WTC11 (cell line): ENCODE data around the gene PARD3B. TPM values are rescaled to one million over a fixed set of nuclear protein-coding genes. Genes with fewer than 3 reads are reported as not detected.

ENCODE experiments used
- ATAC-seq: fragments of 200-7000 bp; cut with Tn5 transposase; 2 replicates; pipeline ENCODE4 v1.10.0; 2021; ENCODE audit warnings: mild to moderate bottlenecking, moderate library complexity
- CTCF ChIA-PET: fragments of 300-600 bp; sonication (Branson Sonifier 250); formaldehyde crosslinking; loops from one replicate; lab custom pipeline; 2021; ENCODE audit warnings: antibody characterized with exemption; lab: Charles Lee
- POLR2A ChIA-PET: fragments of 350-600 bp; sonication (Branson Sonifier 250); formaldehyde crosslinking; loops from one replicate; lab custom pipeline; 2021; ENCODE audit warnings: antibody characterized with exemption; lab: Charles Lee
- DNase-seq: peaks from one replicate; pipeline ENCODE4 v3.0.0; 2021; ENCODE audit warnings: low spot score
- H3K27ac Mint-ChIP-seq: 2 replicates; pipeline ENCODE4 v1.8.0; 2021; ENCODE audit warnings: mixed read lengths
- H3K27me3 Mint-ChIP-seq: 2 replicates; pipeline ENCODE4 v1.8.0; 2021; ENCODE audit warnings: low read depth, mild to moderate bottlenecking, moderate library complexity, mixed read lengths
- H3K36me3 Mint-ChIP-seq: 2 replicates; pipeline ENCODE4 v1.8.0; 2021; ENCODE audit warnings: mixed read lengths
- H3K4me1 Mint-ChIP-seq: 2 replicates; pipeline ENCODE4 v1.8.0; 2022; ENCODE audit warnings: mixed read lengths
- H3K4me3 Mint-ChIP-seq: 2 replicates; pipeline ENCODE4 v1.8.0; 2021; ENCODE audit warnings: mild to moderate bottlenecking, moderate library complexity, mixed read lengths
- H3K9me3 Mint-ChIP-seq: 2 replicates; pipeline ENCODE4 v1.8.0; 2021; ENCODE audit warnings: mixed read lengths
- CBFB ChIP-seq: sonication (generic); formaldehyde crosslinking; IDR thresholded peaks from 2 replicates; pipeline ENCODE4 v1.8.1; 2022; ENCODE audit warnings: mild to moderate bottlenecking, low read depth, missing genetic modification reagents
- E2F5 ChIP-seq: sonication (generic); formaldehyde crosslinking; IDR thresholded peaks from 2 replicates; pipeline ENCODE4 v1.8.1; 2022; ENCODE audit warnings: mild to moderate bottlenecking, moderate library complexity, missing genetic modification reagents
- ETV6 ChIP-seq: sonication (generic); formaldehyde crosslinking; IDR thresholded peaks from 2 replicates; pipeline ENCODE4 v1.8.1; 2022; ENCODE audit warnings: mild to moderate bottlenecking, missing genetic modification reagents
- FOXJ3 ChIP-seq: sonication (generic); formaldehyde crosslinking; IDR thresholded peaks from 2 replicates; pipeline ENCODE4 v1.9.0; 2021; ENCODE audit warnings: missing genetic modification reagents, mild to moderate bottlenecking, borderline replicate concordance
- GTF2I ChIP-seq: fragments of 250-450 bp; sonication (Bioruptor Pico); conservative IDR thresholded peaks from 2 replicates; pipeline ENCODE4 v1.4.0; 2021; ENCODE audit warnings: mild to moderate bottlenecking
- HMGXB4 ChIP-seq: sonication (generic); formaldehyde crosslinking; IDR thresholded peaks from 2 replicates; pipeline ENCODE4 v1.8.1; 2023; ENCODE audit warnings: mild to moderate bottlenecking, moderate library complexity, missing genetic modification reagents
- IRF2 ChIP-seq: sonication (generic); formaldehyde crosslinking; IDR thresholded peaks from 2 replicates; pipeline ENCODE4 v1.8.0; 2022; ENCODE audit warnings: low read depth, missing genetic modification reagents, borderline replicate concordance
- JAZF1 ChIP-seq: fragments of 250-450 bp; sonication (Bioruptor Pico); IDR thresholded peaks from 2 replicates; pipeline ENCODE4 v1.9.0; 2021; ENCODE audit warnings: moderate library complexity, mild to moderate bottlenecking, inconsistent platforms
- JUN ChIP-seq: sonication (generic); formaldehyde crosslinking; IDR thresholded peaks from 2 replicates; pipeline ENCODE4 v1.8.0; 2023; ENCODE audit warnings: mild to moderate bottlenecking, missing genetic modification reagents
- MYBL2 ChIP-seq: sonication (generic); formaldehyde crosslinking; IDR thresholded peaks from 2 replicates; pipeline ENCODE4 v1.8.1; 2023; ENCODE audit warnings: mild to moderate bottlenecking, moderate library complexity, missing genetic modification reagents
- NFE2L1 ChIP-seq: sonication (generic); formaldehyde crosslinking; IDR thresholded peaks from 2 replicates; pipeline ENCODE4 v1.8.1; 2023; ENCODE audit warnings: missing genetic modification reagents
- NFYB ChIP-seq: sonication (generic); formaldehyde crosslinking; conservative IDR thresholded peaks from 2 replicates; pipeline ENCODE4 v1.8.0; 2022; ENCODE audit warnings: low read depth, missing genetic modification reagents
- OVOL2 ChIP-seq: fragments of 250-450 bp; sonication (Bioruptor Pico); IDR thresholded peaks from 2 replicates; pipeline ENCODE4 v1.9.0; 2021; ENCODE audit warnings: mild to moderate bottlenecking, borderline replicate concordance
- SOX15 ChIP-seq: fragments of 250-450 bp; sonication (Bioruptor Pico); IDR thresholded peaks from 2 replicates; pipeline ENCODE4 v1.9.0; 2021; ENCODE audit warnings: mild to moderate bottlenecking
- ZBTB21 ChIP-seq: sonication (generic); formaldehyde crosslinking; IDR thresholded peaks from 2 replicates; pipeline ENCODE4 v1.8.1; 2023; ENCODE audit warnings: mild to moderate bottlenecking, missing genetic modification reagents, borderline replicate concordance
- ZNF396 ChIP-seq: fragments of 250-450 bp; sonication (Bioruptor Pico); IDR thresholded peaks from 2 replicates; pipeline ENCODE4 v1.8.0; 2021; ENCODE audit warnings: mild to moderate bottlenecking, moderate library complexity, borderline replicate concordance
- ZNF423 ChIP-seq: fragments of 250-450 bp; sonication (Bioruptor Pico); IDR thresholded peaks from 2 replicates; pipeline ENCODE4 v2.1.2; 2022; ENCODE audit warnings: mild to moderate bottlenecking, moderate library complexity
- total RNA-seq: library from RNA; stranded (reverse); gene quantifications from 3 replicates; pipeline ENCODE4 v1.2.3, GENCODE V29; 2021
- TF ChIP-seq, protein P1 (sequence below): sonication (generic); formaldehyde crosslinking; conservative IDR thresholded peaks from 2 replicates; pipeline ENCODE4 v1.8.1; 2022; ENCODE audit warnings: mild to moderate bottlenecking, missing genetic modification reagents
- TF ChIP-seq, protein P2 (sequence below): fragments of 250-450 bp; sonication (Bioruptor Pico); IDR thresholded peaks from 2 replicates; pipeline ENCODE4 v1.9.0; 2021; ENCODE audit warnings: mild to moderate bottlenecking, borderline replicate concordance
- TF ChIP-seq, protein P3 (sequence below): fragments of 250-450 bp; sonication (Bioruptor Pico); conservative IDR thresholded peaks from 2 replicates; pipeline ENCODE4 v1.9.0; 2021; ENCODE audit warnings: mild to moderate bottlenecking
- TF ChIP-seq, protein P4 (sequence below): sonication (generic); formaldehyde crosslinking; IDR thresholded peaks from 2 replicates; pipeline ENCODE4 v1.8.1; 2023; ENCODE audit warnings: mild to moderate bottlenecking, missing genetic modification reagents

PARD3B gene
- total RNA-seq, 1 experiment from 2014 or later: 5.6 TPM

DNA sequence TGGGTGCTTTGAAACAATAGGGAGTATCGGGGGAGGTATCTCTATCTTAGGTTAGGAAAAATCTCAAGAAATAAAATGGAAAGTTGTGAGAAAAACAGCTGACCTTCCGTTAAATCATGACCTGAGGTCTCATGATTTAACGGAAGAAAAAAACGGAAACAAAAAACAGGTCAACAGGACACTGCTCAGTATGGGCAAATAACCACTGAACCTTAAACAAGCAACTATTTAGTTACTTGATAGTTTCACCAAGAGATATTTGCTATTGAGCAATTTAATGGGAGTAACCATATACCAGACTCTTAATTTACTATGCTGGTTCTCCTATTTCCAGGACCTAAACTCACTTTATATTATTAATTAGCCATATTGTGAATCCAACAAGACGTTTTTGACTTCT is 150.8 kb downstream of the PARD3B start:
- ATAC-seq (no peak), DNase-seq (no peak)
- H3K9me3 Mint-ChIP-seq: peaks cover 8% of the 10 kb centered on the region
- H3K27me3 Mint-ChIP-seq: no peaks in the 10 kb centered on the region
- CTCF ChIA-PET: no interaction called here
- H3K36me3 Mint-ChIP-seq: no peaks in the 10 kb centered on the region
- H3K4me3 Mint-ChIP-seq: no peak overlapping the region
- no peak overlapping the region for H3K27ac Mint-ChIP-seq
- H3K4me1 Mint-ChIP-seq: peaks cover 16% of the 10 kb centered on the region
- TF ChIP-seq ZNF396 (CRISPR knock-in tag): no peak
- TF ChIP-seq, protein P1, sequence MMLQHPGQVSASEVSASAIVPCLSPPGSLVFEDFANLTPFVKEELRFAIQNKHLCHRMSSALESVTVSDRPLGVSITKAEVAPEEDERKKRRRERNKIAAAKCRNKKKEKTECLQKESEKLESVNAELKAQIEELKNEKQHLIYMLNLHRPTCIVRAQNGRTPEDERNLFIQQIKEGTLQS (CRISPR knock-in tag): no peak
- TF ChIP-seq SOX15 (CRISPR knock-in tag): no peak
- no peak for TF ChIP-seq JUN (CRISPR knock-in tag)
- no peak for TF ChIP-seq ZNF423 (CRISPR knock-in tag)
- TF ChIP-seq HMGXB4 (CRISPR knock-in tag): no peak
- TF ChIP-seq E2F5: no peak
- TF ChIP-seq CBFB: no peak
- POLR2A ChIA-PET: no interaction called here

- POLR2A ChIA-PET: no interaction called here
- TF ChIP-seq, protein P2, sequence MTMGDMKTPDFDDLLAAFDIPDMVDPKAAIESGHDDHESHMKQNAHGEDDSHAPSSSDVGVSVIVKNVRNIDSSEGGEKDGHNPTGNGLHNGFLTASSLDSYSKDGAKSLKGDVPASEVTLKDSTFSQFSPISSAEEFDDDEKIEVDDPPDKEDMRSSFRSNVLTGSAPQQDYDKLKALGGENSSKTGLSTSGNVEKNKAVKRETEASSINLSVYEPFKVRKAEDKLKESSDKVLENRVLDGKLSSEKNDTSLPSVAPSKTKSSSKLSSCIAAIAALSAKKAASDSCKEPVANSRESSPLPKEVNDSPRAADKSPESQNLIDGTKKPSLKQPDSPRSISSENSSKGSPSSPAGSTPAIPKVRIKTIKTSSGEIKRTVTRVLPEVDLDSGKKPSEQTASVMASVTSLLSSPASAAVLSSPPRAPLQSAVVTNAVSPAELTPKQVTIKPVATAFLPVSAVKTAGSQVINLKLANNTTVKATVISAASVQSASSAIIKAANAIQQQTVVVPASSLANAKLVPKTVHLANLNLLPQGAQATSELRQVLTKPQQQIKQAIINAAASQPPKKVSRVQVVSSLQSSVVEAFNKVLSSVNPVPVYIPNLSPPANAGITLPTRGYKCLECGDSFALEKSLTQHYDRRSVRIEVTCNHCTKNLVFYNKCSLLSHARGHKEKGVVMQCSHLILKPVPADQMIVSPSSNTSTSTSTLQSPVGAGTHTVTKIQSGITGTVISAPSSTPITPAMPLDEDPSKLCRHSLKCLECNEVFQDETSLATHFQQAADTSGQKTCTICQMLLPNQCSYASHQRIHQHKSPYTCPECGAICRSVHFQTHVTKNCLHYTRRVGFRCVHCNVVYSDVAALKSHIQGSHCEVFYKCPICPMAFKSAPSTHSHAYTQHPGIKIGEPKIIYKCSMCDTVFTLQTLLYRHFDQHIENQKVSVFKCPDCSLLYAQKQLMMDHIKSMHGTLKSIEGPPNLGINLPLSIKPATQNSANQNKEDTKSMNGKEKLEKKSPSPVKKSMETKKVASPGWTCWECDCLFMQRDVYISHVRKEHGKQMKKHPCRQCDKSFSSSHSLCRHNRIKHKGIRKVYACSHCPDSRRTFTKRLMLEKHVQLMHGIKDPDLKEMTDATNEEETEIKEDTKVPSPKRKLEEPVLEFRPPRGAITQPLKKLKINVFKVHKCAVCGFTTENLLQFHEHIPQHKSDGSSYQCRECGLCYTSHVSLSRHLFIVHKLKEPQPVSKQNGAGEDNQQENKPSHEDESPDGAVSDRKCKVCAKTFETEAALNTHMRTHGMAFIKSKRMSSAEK (CRISPR knock-in tag): no peak
- TF ChIP-seq ZBTB21: no peak
- TF ChIP-seq NFE2L1 (CRISPR knock-in tag): no peak
- TF ChIP-seq MYBL2 (CRISPR knock-in tag): no peak
- no peak for TF ChIP-seq GTF2I (CRISPR knock-in tag)
- TF ChIP-seq IRF2 (CRISPR knock-in tag): no peak
- TF ChIP-seq FOXJ3: no peak
- TF ChIP-seq ETV6 (CRISPR knock-in tag): no peak
- TF ChIP-seq OVOL2 (CRISPR knock-in tag): no peak
- no peak for TF ChIP-seq NFYB
- TF ChIP-seq, protein P3, sequence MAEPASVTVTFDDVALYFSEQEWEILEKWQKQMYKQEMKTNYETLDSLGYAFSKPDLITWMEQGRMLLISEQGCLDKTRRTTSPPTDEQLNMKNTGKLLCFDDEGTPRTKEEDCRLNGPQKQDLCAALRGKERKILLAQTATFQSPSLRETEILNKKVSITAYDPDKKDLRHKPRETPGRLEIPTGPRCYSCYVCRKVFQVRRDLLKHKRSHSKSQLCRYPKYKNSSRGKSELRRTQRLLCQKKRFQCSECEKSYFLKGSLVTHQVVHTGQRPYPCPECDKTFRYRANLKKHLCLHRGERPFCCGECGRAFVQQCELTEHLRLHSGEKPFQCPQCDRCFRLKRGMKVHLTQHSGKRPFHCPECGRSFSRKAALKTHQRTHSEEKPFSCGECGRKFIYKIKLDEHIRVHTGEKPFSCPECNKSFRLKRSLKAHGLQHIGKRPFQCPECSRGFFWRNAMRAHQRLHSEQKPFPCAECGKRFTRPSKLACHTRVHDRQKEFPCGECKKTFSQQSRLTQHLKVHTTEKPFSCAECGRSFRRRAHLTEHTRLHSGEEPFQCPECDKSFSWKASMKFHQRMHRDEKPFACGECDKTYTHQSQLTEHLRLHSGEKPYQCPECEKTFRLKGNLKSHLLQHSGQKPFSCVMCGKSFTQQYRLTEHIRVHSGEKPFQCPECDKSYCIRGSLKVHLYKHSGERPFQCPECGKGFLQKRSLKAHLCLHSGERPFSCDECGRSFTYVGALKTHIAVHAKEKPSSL (CRISPR knock-in tag): no peak
- TF ChIP-seq, protein P4, sequence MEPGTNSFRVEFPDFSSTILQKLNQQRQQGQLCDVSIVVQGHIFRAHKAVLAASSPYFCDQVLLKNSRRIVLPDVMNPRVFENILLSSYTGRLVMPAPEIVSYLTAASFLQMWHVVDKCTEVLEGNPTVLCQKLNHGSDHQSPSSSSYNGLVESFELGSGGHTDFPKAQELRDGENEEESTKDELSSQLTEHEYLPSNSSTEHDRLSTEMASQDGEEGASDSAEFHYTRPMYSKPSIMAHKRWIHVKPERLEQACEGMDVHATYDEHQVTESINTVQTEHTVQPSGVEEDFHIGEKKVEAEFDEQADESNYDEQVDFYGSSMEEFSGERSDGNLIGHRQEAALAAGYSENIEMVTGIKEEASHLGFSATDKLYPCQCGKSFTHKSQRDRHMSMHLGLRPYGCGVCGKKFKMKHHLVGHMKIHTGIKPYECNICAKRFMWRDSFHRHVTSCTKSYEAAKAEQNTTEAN (CRISPR knock-in tag): no peak
- TF ChIP-seq JAZF1 (CRISPR knock-in tag): no peak
- no peaks in the 10 kb centered on the region for H3K9me3 Mint-ChIP-seq
- H3K4me3 Mint-ChIP-seq: no peak overlapping the region
- 0 out of 2 replicates have a peak, but pooled peaks cover 3% of the 10 kb centered on the region for H3K4me1 Mint-ChIP-seq
- DNase-seq (no peak), ATAC-seq (no peak)
- no peaks in the 10 kb centered on the region for H3K36me3 Mint-ChIP-seq
- CTCF ChIA-PET: no interaction called here
- H3K27ac Mint-ChIP-seq: no peak overlapping the region
- no peaks in the 10 kb centered on the region for H3K27me3 Mint-ChIP-seq
Measured at GRCh38 chr2:204705243-204705932, 160.1 kb downstream of the PARD3B start.
